Esophagus muscularis mucosa (tissue), 4 donors: ENCODE data around the gene MAP2K5.

Source experiments
- CTCF ChIP-seq, 3 experiments: fragments of 200-600 bp in 2 of 3; fragments of 450-650 bp in 1 of 3; sonication (generic) in 2 of 3; IDR thresholded peaks; one replicate each; pipeline ENCODE4 v1.5.1; 2017 to 2019; ENCODE audit warnings: antibody characterized with exemption in 3 of 3, mild to moderate bottlenecking in 2 of 3, moderate library complexity in 1 of 3
- EP300 ChIP-seq: sonication (generic); formaldehyde crosslinking; IDR thresholded peaks from one replicate; pipeline ENCODE4 v1.6.1; 2017; ENCODE audit warnings: antibody characterized with exemption
- POLR2A ChIP-seq: fragments of 450-650 bp; IDR thresholded peaks from one replicate; pipeline ENCODE4 v1.6.1; 2017; ENCODE audit warnings: antibody characterized with exemption, moderate library complexity, mild to moderate bottlenecking, low read depth
- POLR2AphosphoS5 ChIP-seq, 2 donors: sonication (generic); formaldehyde crosslinking; IDR thresholded peaks; one replicate each; pipeline ENCODE4 v1.6.1; 2017; ENCODE audit warnings: antibody characterized with exemption in 2 of 2

- TF ChIP-seq CTCF (IDR thresholded peaks at IDR 0.05) (no peak), POLR2A (no peak), EP300 (no peak), POLR2AphosphoS5 (IDR thresholded peaks at IDR 0.05) (no peak)
These were observed 285.2 kb downstream of the MAP2K5 start for GRCh38 chr15:67827562-67828277.
